Endodermal cell (in vitro differentiated cells): ENCODE results near the gene ERC1. TPM values are rescaled to one million over a fixed set of nuclear protein-coding genes. Genes with fewer than 3 reads are reported as not detected.
A peak's percentile ranks its signal among the peaks of the same experiment; 100 is the strongest.

Experiments
- DNase-seq: peaks from one replicate; pipeline ENCODE4 v3.0.0-alpha.2; 2017
- H3K27ac ChIP-seq: 2 replicates; pipeline ENCODE4 v1.5.1; 2013; ENCODE audit warnings: mild to moderate bottlenecking, low read depth, low read length, moderate library complexity
- H3K27me3 ChIP-seq: 2 replicates; pipeline ENCODE4 v1.6.1; 2013; ENCODE audit warnings: mild to moderate bottlenecking, low read length, moderate library complexity; ENCODE audit not compliant: insufficient read depth, control insufficient read depth, poor library complexity, severe bottlenecking
- H3K36me3 ChIP-seq: 2 replicates; pipeline ENCODE4 v1.7.0; 2013; ENCODE audit warnings: mild to moderate bottlenecking, low read length, moderate library complexity; ENCODE audit not compliant: control insufficient read depth, insufficient read depth
- H3K4me1 ChIP-seq: one replicate; pipeline ENCODE4 v1.7.0; 2013; ENCODE audit warnings: low read length; ENCODE audit not compliant: control insufficient read depth, insufficient read depth
- H3K4me3 ChIP-seq: 2 replicates; pipeline ENCODE4 v1.5.1; 2013; ENCODE audit warnings: mild to moderate bottlenecking, low read length, moderate library complexity
- H3K9ac ChIP-seq: 2 replicates; pipeline ENCODE4 v1.6.1; 2013; ENCODE audit warnings: mild to moderate bottlenecking, low read length, moderate library complexity; ENCODE audit not compliant: poor library complexity, severe bottlenecking; ENCODE audit errors: extremely low read depth
- H3K9me3 ChIP-seq: 2 replicates; pipeline ENCODE4 v1.6.1; 2013; ENCODE audit warnings: mild to moderate bottlenecking, low read length, moderate library complexity; ENCODE audit not compliant: control insufficient read depth
- H3K27ac Mint-ChIP-seq: 2 replicates; pipeline ENCODE4 v1.8.0; 2020; ENCODE audit warnings: mixed read lengths
- H3K27me3 Mint-ChIP-seq: 2 replicates; pipeline ENCODE4 v1.8.0; 2021; ENCODE audit warnings: mild to moderate bottlenecking, mixed read lengths; ENCODE audit not compliant: insufficient read depth
- H3K36me3 Mint-ChIP-seq: 2 replicates; pipeline ENCODE4 v1.8.0; 2020; ENCODE audit warnings: low read depth, mixed read lengths
- H3K4me1 Mint-ChIP-seq: 2 replicates; pipeline ENCODE4 v1.8.0; 2020; ENCODE audit warnings: mixed read lengths
- H3K4me3 Mint-ChIP-seq: 2 replicates; pipeline ENCODE4 v1.8.0; 2020; ENCODE audit warnings: mild to moderate bottlenecking, moderate library complexity, mixed read lengths
- H3K9me3 Mint-ChIP-seq: 2 replicates; pipeline ENCODE4 v1.8.0; 2020; ENCODE audit warnings: mild to moderate bottlenecking, mixed read lengths
- CTCF ChIP-seq: fragments of 200-600 bp; sonication (generic); conservative IDR thresholded peaks from 2 replicates; pipeline ENCODE4 v1.5.0; 2021; ENCODE audit warnings: antibody characterized with exemption, mild to moderate bottlenecking
- WGBS, 2 experiments: methylation state at CpG; one replicate each; pipeline versions ENCODE4 v1.1.5 to v1.1.7; 2013; ENCODE audit warnings: missing lambda C conversion rate in 2 of 2, mixed read lengths in 1 of 2; ENCODE audit not compliant: insufficient coverage in 1 of 2, insufficient read length in 1 of 2; 5-methylcytosine and 5-hydroxymethylcytosine counted together
- total RNA-seq, 2 donors: library from RNA; stranded (reverse); fragmentation: NEBNext Ultra II Directional in 1 of 2; extraction: Animal tissue kit (Norgen Biotek cat#: 25700) in 1 of 2; gene quantifications; 2 replicates in 1 of 2; 3 replicates in 1 of 2; pipeline ENCODE4 v1.2.1, GENCODE V29; 2021

ERC1 gene
- total RNA-seq, 2 donors from 2014 or later, result 60.6 to 159 TPM

- Histone ChIP-seq H3K4me1 (no peaks in the 10 kb centered on the region), H3K27ac (no peak overlapping the region), H3K9me3 (no peaks in the 10 kb centered on the region), H3K4me3 (no peak overlapping the region), H3K9ac (no peak overlapping the region), H3K27me3 (peaks cover 84% of the 10 kb centered on the region), H3K36me3 (no peaks in the 10 kb centered on the region)
- H3K4me3 Mint-ChIP-seq, result no peak overlapping the region
- H3K4me1 Mint-ChIP-seq, result peaks cover 11% of the 10 kb centered on the region
- H3K36me3 Mint-ChIP-seq, result no peaks in the 10 kb centered on the region
- peaks cover 84% of the 10 kb centered on the region for H3K27me3 Mint-ChIP-seq
- peak; percentile 47 for DNase-seq
- no peaks in the 10 kb centered on the region for H3K9me3 Mint-ChIP-seq
- 83 to 90% methylated on average over 10 to 16 of the region's 16 CpGs for WGBS, 2 experiments
- TF ChIP-seq CTCF, result no peak
- no peak overlapping the region for H3K27ac Mint-ChIP-seq
Measured at GRCh38 chr12:1533602-1534304, 542.7 kb downstream of the ERC1 start.

GRCh38 chr12:1534748-1535147, 543.7 kb downstream of the ERC1 start:
- 94 to 100% methylated on average over 2 to 3 of the region's 3 CpGs for WGBS, 2 experiments
- Histone ChIP-seq H3K9ac (no peak overlapping the region), H3K4me1 (no peaks in the 10 kb centered on the region), H3K4me3 (no peak overlapping the region), H3K36me3 (no peaks in the 10 kb centered on the region), H3K9me3 (no peaks in the 10 kb centered on the region), H3K27me3 (peaks cover 82% of the 10 kb centered on the region), H3K27ac (no peak overlapping the region)
- peaks cover 82% of the 10 kb centered on the region for H3K27me3 Mint-ChIP-seq
- no peak overlapping the region for H3K4me3 Mint-ChIP-seq
- no peaks in the 10 kb centered on the region for H3K9me3 Mint-ChIP-seq
- peak; percentile 37 for DNase-seq
- TF ChIP-seq CTCF, result no peak
- peaks cover 4% of the 10 kb centered on the region for H3K4me1 Mint-ChIP-seq
- no peaks in the 10 kb centered on the region for H3K36me3 Mint-ChIP-seq
- no peak overlapping the region for H3K27ac Mint-ChIP-seq

GRCh38 chr12:1536817-1537216, 545.8 kb downstream of the ERC1 start:
- no peaks in the 10 kb centered on the region for H3K9me3 Mint-ChIP-seq
- WGBS, 2 experiments, result 90 to 92% methylated on average over 3 to 4 of the region's 4 CpGs
- Histone ChIP-seq H3K4me1 (no peaks in the 10 kb centered on the region), H3K9me3 (no peaks in the 10 kb centered on the region), H3K4me3 (no peak overlapping the region), H3K27ac (no peak overlapping the region), H3K9ac (no peak overlapping the region), H3K27me3 (peaks cover 70% of the 10 kb centered on the region), H3K36me3 (no peaks in the 10 kb centered on the region)
- H3K4me3 Mint-ChIP-seq, result no peak overlapping the region
- H3K27me3 Mint-ChIP-seq, result peaks cover 75% of the 10 kb centered on the region
- no peak for TF ChIP-seq CTCF
- DNase-seq, result no peak
- peaks cover 4% of the 10 kb centered on the region for H3K4me1 Mint-ChIP-seq
- no peaks in the 10 kb centered on the region for H3K36me3 Mint-ChIP-seq
- H3K27ac Mint-ChIP-seq, result no peak overlapping the region
